NCI-H510A (cell line): ENCODE data around the gene CCR1.
"Not testable (repeated sequence)": the region's sequence is repeated elsewhere in the genome, so short reads cannot be mapped to it uniquely, and the experiment has no call there.

Source experiments
- DNase-seq: peaks from one replicate; lab custom pipeline; 2025; lab: John Stamatoyannopoulos, UW

The CCR1 gene

GRCh38 chr3:46168583-46169345 lies 39.3 kb downstream of the CCR1 start:
- no peak for DNase-seq

GRCh38 chr3:46163556-46164041 lies 44.5 kb downstream of the CCR1 start:
- no peak for DNase-seq

GRCh38 chr3:46162975-46163555 lies 45.0 kb downstream of the CCR1 start:
- no peak for DNase-seq

DNA sequence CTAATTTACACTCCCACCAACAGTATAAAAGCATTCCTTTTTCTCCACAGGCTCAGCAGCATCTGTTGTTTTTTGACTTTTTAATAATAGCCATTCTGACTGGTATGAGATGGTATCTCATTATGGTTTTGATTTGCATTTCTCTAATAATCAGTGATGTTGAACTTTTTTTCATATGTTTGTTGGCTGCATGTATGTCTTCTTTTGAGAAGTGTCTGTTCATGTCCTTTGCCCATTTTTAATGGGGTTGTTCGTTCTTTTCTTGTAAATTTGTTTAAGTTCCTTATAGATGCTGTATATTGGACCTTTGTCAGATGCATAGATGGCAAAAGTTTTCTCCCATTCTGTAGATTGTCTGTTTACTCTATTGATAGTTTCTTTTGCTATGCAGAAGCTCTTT lies 50.4 kb downstream of the CCR1 start:
- DNase-seq: not testable (repeated sequence)

DNA sequence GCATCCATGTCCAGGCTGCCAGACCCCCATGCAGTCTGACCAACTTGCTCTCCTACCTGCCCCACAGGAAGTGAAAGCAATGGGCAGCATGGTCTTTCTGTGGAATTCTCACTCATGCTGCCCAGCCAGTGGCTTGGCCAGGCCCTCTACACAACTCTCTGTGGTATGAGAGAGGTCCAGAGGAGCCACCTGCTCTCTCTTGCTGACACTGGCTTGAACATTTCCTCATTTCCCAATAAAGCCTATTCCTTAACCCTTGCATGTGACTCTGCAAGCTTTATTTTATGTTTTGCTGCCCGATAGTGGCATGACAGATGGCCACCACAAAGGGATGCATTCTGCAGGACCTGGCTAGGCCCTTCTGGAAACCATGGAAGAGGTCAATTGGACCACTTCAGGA lies 53.8 kb downstream of the CCR1 start:
- DNase-seq: no peak
